GM20431 (cell line): ENCODE results near the gene BCHE.
"Not testable (repeated sequence)": the region's sequence is repeated elsewhere in the genome, so short reads cannot be mapped to it uniquely, and the experiment has no call there.

Experiments used
- in situ Hi-C: fragments of 300-500 bp; cut with MseI, MboI; formaldehyde crosslinking; loops from one replicate; pipeline ENCODE4 v1.15.0; 2020; ENCODE audit warnings: low sequenced_read_pairs; ENCODE audit not compliant: unreplicated experiment

The BCHE gene

GRCh38 chr3:165820671-165821123 is 16.5 kb downstream of the BCHE start:
- in situ Hi-C loops: no loop called here

GRCh38 chr3:165817160-165817709 is 20.0 kb downstream of the BCHE start:
- in situ Hi-C loops: no loop called here

DNA sequence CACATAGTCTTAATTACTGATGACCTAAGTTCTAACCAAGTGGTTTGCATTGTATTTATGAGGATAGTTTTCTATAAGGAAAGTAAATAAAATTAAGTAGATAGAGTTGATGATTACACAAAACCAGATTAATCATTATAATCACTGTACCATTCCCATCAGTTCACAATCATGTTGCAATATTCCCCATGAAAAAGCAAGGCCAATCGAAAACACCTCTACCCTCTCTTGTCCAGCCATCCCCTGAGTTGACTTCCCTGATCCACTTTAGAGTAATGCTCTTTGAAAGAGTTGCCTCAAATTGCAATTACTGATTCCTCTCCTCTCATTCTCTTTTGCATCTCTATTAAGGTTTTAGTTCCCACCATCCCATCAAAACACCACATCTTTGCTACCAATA is 21.0 kb downstream of the BCHE start:
- in situ Hi-C loops: no loop called here

- in situ Hi-C loops: no loop called here
Observed at GRCh38 chr3:165815682-165816081, 21.5 kb downstream of the BCHE start.

DNA sequence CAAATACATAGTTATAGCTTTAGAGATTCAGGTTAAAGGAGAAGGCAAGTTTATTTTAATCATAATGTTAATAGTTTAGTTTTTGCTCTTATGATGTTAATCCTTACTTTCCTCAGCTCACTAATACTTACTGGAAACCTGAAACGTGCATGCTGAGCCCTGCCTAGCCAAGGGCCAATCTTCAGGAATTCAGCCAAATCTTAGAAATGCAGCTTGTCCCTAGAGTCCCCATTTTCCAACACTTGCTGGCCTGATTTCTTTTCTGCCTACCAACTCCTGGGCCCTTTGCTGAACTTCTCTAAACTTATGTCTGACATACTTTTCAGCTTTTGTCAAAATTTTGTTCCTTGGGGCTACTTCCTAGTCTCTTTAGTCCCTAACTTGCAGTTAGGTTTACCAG is 22.8 kb downstream of the BCHE start:
- in situ Hi-C loops: no loop called here

GRCh38 chr3:165807937-165808336 is 29.3 kb downstream of the BCHE start:
- in situ Hi-C loops: not testable (repeated sequence)

DNA sequence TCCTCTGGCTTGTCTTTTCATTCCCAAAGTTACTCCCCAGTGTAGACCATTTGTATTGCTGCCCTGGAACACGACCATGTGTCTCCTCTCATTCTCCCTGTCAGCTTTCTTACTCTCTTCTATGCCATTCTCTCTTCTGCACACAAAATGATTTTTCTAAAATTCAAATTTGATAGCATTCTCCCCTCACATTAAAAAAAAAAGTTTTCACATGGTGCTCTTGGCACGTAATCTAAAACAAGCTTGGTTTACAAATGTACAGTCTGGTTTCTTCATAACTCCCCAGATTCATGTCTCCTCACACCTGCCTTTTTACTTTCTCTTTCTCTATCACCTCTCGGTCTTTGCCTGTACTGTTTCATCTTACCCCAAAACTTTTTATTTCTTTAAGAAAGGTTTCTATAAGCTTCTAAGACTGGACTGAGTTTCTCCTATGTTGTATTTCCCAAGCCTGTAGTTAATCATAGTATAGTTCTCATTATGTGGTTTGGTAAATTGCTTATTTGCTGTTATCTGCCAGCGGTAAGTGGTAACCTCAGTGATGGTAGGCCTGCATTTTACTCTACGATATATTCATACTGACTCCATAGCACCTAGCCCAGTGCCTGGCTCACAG is 31.2 kb downstream of the BCHE start:
- in situ Hi-C loops: no loop called here

DNA sequence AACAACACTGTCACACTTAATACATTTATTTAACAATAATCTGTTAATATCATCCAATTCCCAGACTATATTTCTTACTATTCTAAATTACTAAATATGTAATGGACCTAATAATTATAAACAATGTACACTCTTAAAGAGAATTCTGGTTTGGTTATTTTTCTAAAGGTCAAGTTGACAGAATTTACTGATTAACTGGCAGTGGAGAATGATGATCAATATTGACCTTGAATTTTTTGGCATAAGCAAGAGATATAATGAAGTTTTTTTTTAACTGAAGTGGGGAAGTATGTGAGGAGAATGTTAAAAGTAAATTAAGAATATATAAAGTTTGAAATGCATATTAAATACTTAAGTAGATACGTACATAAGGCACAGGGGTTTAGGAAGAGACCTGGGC is 33.8 kb downstream of the BCHE start:
- in situ Hi-C loops: no loop called here

- in situ Hi-C loops: no loop called here
Observed at GRCh38 chr3:165800970-165801369, 36.3 kb downstream of the BCHE start.

DNA sequence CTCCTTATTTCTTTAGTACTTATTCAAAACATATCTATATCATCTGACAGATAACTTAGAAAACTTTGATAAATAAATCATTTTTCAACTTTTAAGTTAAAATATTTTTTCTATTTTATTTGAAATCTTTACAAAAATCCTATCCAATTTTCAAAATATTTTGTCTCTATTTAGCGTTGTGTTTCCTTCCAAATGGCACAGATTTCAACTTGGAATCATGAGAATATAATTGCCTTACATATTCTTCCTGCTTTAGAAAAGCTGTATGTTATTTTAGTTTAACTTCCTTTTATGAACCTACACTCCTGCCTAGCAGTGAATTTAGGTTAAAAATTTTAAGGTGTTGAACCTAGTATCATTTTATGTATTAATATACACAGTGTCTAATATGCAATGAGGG is 38.2 kb downstream of the BCHE start:
- in situ Hi-C loops: no loop called here

DNA sequence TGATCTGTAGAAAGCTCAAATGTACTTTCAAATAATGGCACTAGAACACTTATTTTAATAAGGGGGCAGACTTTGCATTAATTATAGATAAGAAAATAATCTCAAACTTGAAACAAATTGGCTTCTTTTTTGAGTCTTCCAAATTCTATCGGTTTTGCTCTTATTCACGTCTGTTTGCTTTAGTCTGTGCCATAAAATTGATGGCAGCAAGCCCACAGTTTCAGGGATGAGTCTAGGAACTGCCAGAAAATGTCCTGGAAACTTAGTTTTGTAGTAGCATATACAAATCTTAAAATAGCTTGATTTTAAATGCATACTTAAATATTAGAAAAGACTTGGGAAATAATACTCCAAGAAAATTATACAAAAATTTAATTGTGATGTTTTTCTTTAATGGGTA is 39.7 kb downstream of the BCHE start:
- in situ Hi-C loops: no loop called here

GRCh38 chr3:165796701-165797100 is 40.5 kb downstream of the BCHE start:
- in situ Hi-C loops: no loop called here

- in situ Hi-C loops: no loop called here
Observed at GRCh38 chr3:165788531-165788930, 48.7 kb downstream of the BCHE start.

- in situ Hi-C loops: no loop called here
Observed at GRCh38 chr3:165786013-165786412, 51.2 kb downstream of the BCHE start.

DNA sequence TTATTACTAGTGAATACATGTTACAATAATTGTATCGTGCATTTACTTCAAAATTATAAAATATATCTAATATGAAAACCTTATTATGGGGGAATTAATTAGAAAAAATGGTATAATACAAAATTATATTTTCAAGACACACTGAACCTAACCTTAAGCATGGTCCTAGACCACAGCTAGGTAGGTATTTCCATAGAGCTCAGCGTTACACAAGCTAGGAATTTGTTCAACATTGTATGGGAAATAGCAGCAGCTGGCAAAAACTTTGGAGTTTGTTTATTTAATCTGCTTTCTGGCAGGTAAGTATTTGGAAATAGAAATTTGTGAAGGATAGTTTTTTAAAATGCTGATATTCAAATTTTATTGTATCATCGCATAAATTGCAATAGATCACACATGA is 52.9 kb downstream of the BCHE start:
- in situ Hi-C loops: no loop called here

DNA sequence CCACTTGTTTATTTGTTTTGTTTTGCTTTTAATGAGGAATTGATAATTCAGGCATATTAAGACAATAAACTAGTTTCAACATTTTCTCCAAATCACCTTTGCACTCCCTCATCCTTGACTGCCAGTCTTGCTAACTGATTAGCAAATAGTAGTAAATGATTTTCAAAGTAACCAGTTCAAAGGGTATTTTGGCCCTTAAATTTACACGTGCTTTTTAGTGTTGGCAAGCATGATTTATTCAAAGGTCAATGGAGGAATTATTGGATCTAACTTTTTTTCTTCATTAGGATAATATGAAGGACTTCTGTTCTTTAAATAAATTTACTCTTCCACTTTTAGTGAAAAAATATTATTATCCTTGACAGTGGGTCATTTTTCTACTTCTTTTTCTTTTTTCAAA is 53.8 kb downstream of the BCHE start:
- in situ Hi-C loops: no loop called here

- in situ Hi-C loops: no loop called here
Observed at GRCh38 chr3:165778891-165779290, 58.3 kb downstream of the BCHE start.

DNA sequence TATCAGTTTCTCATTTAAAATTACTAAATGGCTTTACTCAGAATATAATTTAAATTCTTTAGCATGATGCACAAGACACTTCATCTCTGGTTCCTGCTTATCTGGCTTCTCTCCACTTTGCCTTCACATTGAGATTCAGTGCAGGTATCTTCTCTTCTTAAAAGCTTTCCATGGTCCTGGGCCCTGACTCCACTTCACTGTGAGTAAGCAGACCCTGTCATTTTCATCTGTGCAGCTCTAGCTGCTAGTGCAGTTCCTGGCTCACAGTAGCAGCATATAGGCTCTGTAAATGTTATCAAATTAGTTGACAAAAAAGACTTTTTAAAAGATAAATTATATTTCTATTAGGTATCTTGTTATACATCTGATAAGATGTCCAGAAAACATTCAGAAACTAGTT is 58.8 kb downstream of the BCHE start:
- in situ Hi-C loops: no loop called here

GRCh38 chr3:165775824-165776223 is 61.4 kb downstream of the BCHE start:
- in situ Hi-C loops: no loop called here

GRCh38 chr3:165770781-165771180 is 66.4 kb downstream of the BCHE start:
- in situ Hi-C loops: no loop called here

DNA sequence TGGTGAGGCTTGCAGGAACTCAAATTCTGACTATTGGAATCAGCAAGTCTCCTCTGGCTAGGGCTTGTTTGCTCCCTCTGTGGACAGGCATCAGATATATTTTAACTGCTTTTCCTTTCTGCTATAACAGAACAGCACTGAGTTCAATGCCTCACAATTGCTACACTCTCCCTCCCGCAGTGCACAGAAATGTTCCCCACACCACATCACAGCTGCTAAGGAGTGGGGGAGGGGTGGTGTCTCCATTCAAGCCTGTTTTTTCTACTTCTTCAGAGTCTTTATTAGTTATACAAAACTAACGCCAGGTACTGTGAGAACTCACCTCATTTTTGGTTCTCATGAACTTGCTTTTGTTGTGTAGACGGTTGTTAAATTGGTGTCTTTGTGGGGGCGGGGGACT is 68.5 kb downstream of the BCHE start:
- in situ Hi-C loops: no loop called here

- in situ Hi-C loops: no loop called here
Observed at GRCh38 chr3:165759041-165759440, 78.2 kb downstream of the BCHE start.
